Measurements from ENCODE around the gene ZNF319. TPM values are rescaled to one million over a fixed set of nuclear protein-coding genes. Genes with fewer than 3 reads are reported as not detected.
A peak's percentile ranks its signal among the peaks of the same experiment; 100 is the strongest.

The ZNF319 gene
- total and polyA plus RNA-seq, 2 of the 8 experiments (the other 6 are each of a cell fraction or from before 2014, with no cell fraction given), result 3.3 to 5.5 TPM

DNA sequence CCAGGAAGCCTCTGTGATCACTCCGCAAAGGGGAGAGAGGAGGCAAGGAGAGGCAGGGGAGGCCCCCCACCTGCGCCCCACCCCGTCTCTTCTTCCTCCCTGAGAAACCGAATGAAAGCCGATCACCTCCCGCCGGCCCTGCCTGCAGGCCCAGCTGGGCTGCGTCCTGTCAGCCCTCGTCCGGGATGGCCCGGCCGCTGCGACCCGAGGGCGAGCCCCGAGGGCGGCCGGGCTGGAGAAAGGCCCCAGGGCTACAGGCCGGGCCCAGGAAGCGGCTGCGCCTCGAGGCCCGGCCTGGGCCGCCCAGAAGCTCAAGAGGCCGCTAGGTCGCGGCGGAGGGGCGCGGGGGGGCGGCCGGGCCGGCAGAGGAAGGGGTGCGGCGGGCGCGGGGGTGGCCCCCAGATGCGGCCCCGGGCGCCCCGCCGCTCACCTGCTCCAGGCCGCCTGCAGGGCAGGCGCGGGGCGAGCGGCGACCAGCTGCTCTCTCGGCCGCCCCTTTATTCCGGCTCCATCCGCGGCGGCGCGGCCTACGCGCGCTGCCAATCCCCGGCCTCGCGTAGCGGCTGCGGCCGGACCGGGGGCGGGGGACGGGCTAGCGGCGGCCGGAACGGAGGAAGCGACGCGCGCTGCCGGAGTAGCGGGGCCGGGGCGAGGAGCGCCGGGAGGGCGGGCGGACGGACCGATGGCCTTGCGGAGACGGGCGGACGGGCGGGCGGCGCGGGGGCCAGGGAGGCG is at the start of gene ZNF319 (continued):
- no peak for TF ChIP-seq TEAD4 (IDR thresholded peaks at IDR 0.05; ENCODE audit: low read depth, low read length)
- TF ChIP-seq TAF1 (IDR thresholded peaks at IDR 0.05; ENCODE audit: low read depth, low read length), result peak; percentile 49; the same call in 1 of the 2 replicates
- TF ChIP-seq, protein P1, sequence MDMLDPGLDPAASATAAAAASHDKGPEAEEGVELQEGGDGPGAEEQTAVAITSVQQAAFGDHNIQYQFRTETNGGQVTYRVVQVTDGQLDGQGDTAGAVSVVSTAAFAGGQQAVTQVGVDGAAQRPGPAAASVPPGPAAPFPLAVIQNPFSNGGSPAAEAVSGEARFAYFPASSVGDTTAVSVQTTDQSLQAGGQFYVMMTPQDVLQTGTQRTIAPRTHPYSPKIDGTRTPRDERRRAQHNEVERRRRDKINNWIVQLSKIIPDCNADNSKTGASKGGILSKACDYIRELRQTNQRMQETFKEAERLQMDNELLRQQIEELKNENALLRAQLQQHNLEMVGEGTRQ (IDR thresholded peaks at IDR 0.05; ENCODE audit: low read length), result no peak
- TF ChIP-seq CBX5 (IDR thresholded peaks at IDR 0.05; ENCODE audit: low read depth, low read length), result no peak
- TF ChIP-seq POU5F1 (IDR thresholded peaks at IDR 0.05; ENCODE audit: low read depth, low read length), result no peak
